Measurements from ENCODE around the gene WSCD1.

Gene WSCD1

DNA sequence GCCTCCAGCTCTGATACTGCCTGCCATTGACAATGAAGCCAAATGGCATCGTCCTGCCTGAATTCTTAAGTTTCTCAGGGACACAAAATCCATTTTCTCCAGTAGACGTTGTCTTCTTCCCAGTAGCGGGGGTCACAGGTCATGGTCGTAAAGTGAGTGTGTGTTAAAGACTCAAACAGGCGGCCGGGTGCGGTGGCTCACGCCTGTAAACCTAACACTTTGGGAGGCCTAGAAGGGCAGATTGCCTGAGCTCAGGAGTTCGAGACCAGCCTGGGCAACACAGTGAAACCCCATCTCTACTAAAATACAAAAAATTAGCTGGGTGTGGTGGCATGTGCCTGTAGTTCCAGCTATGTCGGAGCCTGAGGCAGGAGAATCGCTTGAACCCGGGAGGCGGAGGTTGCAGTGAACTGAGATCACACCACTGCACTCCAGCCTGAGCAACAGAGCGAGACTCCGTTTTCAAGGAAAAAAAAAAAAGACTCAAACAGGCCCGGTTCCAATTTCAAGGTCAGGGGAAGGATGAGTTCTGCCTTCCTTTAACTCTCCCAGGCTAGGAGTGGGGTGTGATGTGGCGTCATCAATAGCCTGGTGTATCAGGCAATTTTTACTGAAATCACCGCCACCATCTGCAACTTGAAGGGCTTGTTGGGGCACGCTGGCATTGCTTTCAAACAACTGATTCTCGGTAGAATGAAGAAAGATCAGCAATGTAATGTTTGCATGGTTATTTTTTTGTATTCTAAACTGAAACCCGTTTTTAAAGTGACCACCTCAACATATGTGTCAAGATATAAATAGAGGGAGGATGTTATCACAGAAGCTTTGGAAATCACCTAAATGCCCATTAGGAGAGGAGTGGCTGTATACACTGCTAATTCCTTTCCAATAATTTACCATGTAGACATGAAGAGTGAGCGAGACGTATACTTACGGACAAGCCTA lies 91.0 kb downstream of the WSCD1 start:
- no peak for TF ChIP-seq CTCF (IDR thresholded peaks at IDR 0.05; ENCODE audit: borderline replicate concordance, control extremely low read depth, extremely low read depth, insufficient read depth, missing control alignments)
- in situ Hi-C loops (cut with MboI; ENCODE audit: low sequenced_read_pairs, unreplicated experiment) = no loop called here
- DNase-seq (ENCODE audit: low spot score) = no peak

GRCh38 chr17:6162216-6162615 lies 92.0 kb downstream of the WSCD1 start:
- in situ Hi-C loops (cut with MboI; ENCODE audit: low sequenced_read_pairs, unreplicated experiment) = no loop called here
- TF ChIP-seq CTCF (IDR thresholded peaks at IDR 0.05; ENCODE audit: borderline replicate concordance, control extremely low read depth, extremely low read depth, insufficient read depth, missing control alignments) = no peak
- DNase-seq (ENCODE audit: low spot score) = no peak

GRCh38 chr17:6162892-6163291 lies 92.7 kb downstream of the WSCD1 start:
- in situ Hi-C loops (cut with MboI; ENCODE audit: low sequenced_read_pairs, unreplicated experiment) = no loop called here
- TF ChIP-seq CTCF (IDR thresholded peaks at IDR 0.05; ENCODE audit: borderline replicate concordance, control extremely low read depth, extremely low read depth, insufficient read depth, missing control alignments) = no peak
- no peak for DNase-seq (ENCODE audit: low spot score)

GRCh38 chr17:6163612-6164333 lies 93.6 kb downstream of the WSCD1 start:
- in situ Hi-C loops (cut with MboI; ENCODE audit: low sequenced_read_pairs, unreplicated experiment) = no loop called here
- no peak for DNase-seq (ENCODE audit: low spot score)
- no peak for TF ChIP-seq CTCF (IDR thresholded peaks at IDR 0.05; ENCODE audit: borderline replicate concordance, control extremely low read depth, extremely low read depth, insufficient read depth, missing control alignments)

DNA sequence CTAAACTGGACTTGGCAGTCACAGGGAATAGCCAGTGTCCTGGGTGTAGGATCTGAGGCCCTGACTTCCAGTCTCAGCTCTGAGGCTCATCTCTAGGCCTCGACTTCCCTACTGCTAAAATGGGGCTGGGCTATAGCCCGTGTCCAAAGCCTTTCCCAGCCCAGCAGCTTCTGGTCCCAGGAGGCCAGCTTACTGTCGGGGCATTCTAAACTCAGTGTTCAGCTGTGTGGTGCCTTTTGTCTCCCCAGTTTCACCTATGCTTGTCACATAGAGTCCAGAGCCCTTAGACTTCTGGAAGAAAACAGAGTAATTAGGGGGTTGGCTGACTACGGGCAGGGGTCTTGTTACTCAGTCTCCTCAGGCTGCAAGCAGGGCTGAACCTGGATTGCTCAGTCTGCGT lies 94.8 kb downstream of the WSCD1 start:
- in situ Hi-C loops (cut with MboI; ENCODE audit: low sequenced_read_pairs, unreplicated experiment) = no loop called here

More for the DNA sequence above, 94.8 kb downstream of the WSCD1 start:
- no peak for TF ChIP-seq CTCF (IDR thresholded peaks at IDR 0.05; ENCODE audit: borderline replicate concordance, control extremely low read depth, extremely low read depth, insufficient read depth, missing control alignments)
- DNase-seq (ENCODE audit: low spot score) = no peak
